Mucosa of stomach (tissue), 1 donor: ENCODE data around the gene ANO9.
A peak's percentile ranks its signal among the peaks of the same experiment; 100 is the strongest.

Source experiments
- H3K27me3 ChIP-seq: one replicate; pipeline ENCODE4 v1.7.0; 2013; ENCODE audit warnings: mild to moderate bottlenecking, low read length; ENCODE audit not compliant: control insufficient read depth, insufficient read depth
- H3K36me3 ChIP-seq: one replicate; pipeline ENCODE4 v1.7.0; 2013; ENCODE audit warnings: low read length; ENCODE audit not compliant: control insufficient read depth, insufficient read depth
- H3K4me1 ChIP-seq: one replicate; pipeline ENCODE4 v1.7.0; 2013; ENCODE audit warnings: mild to moderate bottlenecking, low read length; ENCODE audit not compliant: control insufficient read depth, insufficient read depth
- H3K4me3 ChIP-seq: one replicate; pipeline ENCODE4 v1.7.0; 2013; ENCODE audit warnings: low read length
- H3K9ac ChIP-seq: one replicate; pipeline ENCODE4 v1.7.0; 2013; ENCODE audit warnings: mild to moderate bottlenecking, low read length, moderate library complexity
- H3K9me3 ChIP-seq: one replicate; pipeline ENCODE4 v1.7.0; 2013; ENCODE audit warnings: mild to moderate bottlenecking, low read length, moderate library complexity; ENCODE audit not compliant: control insufficient read depth
- donor health status: Pancreatic carcinoma.

The ANO9 gene

DNA sequence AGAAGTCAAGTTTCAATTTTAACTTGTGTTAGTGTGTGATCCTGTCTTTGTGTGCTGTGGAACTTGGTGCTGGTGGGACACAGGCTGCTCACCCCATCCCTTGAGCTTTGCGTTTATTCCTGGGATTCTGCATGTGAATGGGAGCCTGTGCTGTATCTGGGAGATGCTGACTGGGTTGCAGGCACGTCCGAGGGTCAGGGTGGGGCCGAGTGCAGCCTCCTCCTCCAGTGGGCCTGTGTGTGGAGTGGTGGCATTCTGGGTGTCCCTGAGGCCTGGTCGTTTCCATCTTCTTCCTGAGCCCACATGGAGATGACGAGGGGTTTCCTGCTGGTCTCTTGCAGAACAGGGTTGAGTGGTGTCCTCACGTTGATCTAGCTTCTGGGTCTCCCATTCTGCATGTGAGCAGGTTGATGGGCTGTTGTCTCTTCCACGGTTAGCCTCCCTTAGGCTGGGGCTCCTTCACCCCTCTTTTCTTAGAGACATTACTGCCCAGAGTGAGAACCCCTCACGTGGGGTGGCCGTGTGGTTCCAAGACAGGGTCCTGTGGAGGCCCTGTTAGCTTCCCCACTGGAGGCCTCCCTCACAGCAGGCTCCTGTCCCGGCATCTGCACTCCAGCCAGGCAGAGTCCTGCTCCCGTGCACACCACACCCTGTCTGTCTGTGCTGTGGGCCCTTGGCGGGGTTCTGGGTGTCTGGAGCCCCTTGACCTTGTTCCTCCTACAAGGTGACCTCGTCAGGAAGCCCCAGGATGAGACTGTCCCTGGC is 13.2 kb upstream of the ANO9 start:
- Histone ChIP-seq H3K4me3 (no peak overlapping the region), H3K9me3 (no peaks in the 10 kb centered on the region), H3K36me3 (no peaks in the 10 kb centered on the region), H3K9ac (no peak overlapping the region), H3K4me1 (peaks cover 13% of the 10 kb centered on the region), H3K27me3 (no peaks in the 10 kb centered on the region)

DNA sequence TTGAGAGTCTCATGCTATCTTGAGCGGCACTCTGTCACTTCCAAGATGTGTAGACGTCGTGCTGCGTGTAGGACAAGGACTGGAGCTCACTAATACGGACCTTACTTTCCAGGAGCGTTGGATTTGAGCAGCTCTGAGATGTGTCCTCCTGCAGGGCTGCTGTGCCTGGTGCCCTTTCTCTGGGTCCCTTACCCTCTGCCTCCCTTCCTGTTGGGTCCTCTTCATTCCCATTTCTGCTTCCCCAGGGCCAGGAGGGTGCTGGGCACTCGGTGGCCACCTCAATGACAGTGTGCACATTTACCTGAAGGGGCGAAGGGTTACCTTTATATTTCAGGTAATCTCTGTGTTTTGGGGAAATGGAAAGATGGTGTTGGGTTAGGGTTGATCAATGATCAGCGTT is 12.2 kb upstream of the ANO9 start:
- Histone ChIP-seq H3K36me3 (no peaks in the 10 kb centered on the region), H3K9ac (no peak overlapping the region)

DNA sequence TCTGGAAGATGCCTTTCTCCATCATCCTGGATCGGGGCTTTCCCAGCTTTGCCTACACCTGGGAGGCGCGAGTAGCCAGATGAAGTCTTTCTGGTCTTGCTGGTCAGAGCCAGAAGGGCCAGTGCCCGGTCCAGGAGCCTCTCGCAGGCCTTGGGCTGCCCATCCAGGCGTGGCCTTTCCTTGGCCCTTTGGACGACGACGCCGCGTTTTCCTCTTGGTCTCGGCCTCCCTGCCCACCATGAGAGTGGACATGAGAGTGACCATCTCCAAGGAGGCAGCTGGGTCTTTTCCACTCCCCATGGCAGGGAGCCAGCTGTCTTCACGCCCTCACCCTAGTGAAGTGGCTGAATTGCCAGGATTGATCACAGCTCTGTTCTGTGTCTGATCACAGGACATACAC is 11.8 kb upstream of the ANO9 start:
- Histone ChIP-seq H3K9ac (no peak overlapping the region), H3K9me3 (no peaks in the 10 kb centered on the region), H3K4me1 (peaks cover 25% of the 10 kb centered on the region), H3K4me3 (no peak overlapping the region), H3K27me3 (no peaks in the 10 kb centered on the region), H3K36me3 (no peaks in the 10 kb centered on the region)

More for the DNA sequence above, 12.2 kb upstream of the ANO9 start:
- no peaks in the 10 kb centered on the region for H3K27me3 ChIP-seq
- no peaks in the 10 kb centered on the region for H3K9me3 ChIP-seq
- no peak overlapping the region for H3K4me3 ChIP-seq
- H3K4me1 ChIP-seq: peaks cover 21% of the 10 kb centered on the region

DNA sequence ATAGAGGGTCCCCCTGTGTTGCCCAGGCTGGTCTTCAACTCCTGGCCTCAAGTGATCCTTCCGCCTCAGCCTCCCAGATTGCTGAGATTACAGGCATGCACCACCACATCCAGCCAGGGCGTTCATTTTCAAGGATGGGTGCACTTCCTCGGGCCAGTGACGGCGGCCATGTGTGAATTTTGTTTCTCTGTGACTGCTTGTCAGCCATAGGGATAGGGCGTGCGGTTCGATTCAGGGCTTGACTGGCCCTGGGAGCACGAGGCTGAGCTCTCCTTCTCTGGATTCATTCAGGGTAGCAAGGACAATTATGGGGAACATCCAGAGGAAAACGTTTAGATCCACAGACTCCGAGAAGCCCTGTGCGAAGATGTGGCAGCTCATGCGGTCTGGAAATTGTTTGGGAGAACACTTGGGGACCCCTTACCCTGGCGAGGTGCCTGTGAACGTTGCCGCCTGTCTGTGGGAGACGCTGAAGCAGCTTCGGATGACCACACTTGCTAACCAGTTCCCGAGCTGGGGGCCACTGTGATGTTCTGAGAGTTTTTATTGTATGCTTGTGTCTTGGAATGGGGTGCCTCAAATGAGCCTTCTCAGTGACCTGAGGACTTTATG is 11.2 kb upstream of the ANO9 start:
- Histone ChIP-seq H3K36me3 (no peaks in the 10 kb centered on the region), H3K9me3 (no peaks in the 10 kb centered on the region), H3K4me1 (peaks cover 27% of the 10 kb centered on the region)

DNA sequence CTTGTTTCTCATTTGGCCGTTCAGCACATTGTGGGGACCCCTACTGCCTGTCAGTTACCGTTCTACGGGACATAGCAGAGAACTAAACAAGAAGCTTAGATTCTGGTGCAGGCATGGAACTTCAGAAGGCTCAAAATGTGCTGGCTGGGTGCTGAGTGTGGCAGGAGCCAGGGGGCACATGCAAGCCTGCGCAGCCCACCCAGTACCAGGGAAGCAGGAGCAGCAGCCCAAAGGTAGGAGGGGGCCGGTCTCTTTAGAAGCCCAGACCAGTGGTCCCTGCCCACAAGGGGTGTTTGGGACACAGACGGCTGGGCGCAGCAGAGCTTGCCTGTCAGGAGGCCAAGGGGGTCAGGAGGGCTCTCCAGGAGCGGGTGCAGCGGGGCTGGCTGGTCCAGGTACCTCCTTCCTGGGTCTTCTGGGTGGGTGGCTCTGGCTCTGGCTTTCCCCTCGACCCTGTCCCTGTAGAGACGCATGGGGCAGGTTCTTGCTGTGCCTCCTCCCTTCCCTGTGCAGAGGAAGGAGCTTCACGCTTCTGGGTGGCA is 10.5 kb upstream of the ANO9 start:
- H3K4me1 ChIP-seq: peaks cover 27% of the 10 kb centered on the region
- no peak overlapping the region for H3K4me3 ChIP-seq
- H3K9me3 ChIP-seq: no peaks in the 10 kb centered on the region
- no peaks in the 10 kb centered on the region for H3K27me3 ChIP-seq
- no peak overlapping the region for H3K9ac ChIP-seq
- no peaks in the 10 kb centered on the region for H3K36me3 ChIP-seq

More for the DNA sequence above, 11.2 kb upstream of the ANO9 start:
- H3K27me3 ChIP-seq: no peaks in the 10 kb centered on the region
- H3K4me3 ChIP-seq: no peak overlapping the region
- no peak overlapping the region for H3K9ac ChIP-seq

DNA sequence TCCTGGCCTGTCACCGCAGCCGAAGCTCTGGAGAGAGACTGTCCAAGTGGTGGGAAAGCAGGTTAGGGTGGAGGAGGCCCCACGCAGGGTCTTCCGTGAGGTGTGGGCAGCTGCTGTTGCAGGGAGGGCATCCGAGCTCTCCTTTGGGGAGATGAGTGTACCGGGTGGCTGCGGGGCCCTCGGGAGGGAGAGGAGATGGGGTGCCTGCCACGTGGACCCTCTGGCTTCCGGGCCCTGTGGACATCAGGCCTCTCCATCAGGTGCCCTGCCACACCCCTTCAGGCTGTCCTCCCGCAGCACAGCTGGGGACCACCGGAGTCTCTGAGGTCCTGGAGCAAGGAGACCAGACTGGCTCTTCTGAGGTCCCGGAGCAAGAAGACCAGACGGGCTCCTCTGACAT is 9.9 kb upstream of the ANO9 start:
- no peaks in the 10 kb centered on the region for H3K36me3 ChIP-seq
- no peaks in the 10 kb centered on the region for H3K27me3 ChIP-seq
- no peak overlapping the region for H3K4me3 ChIP-seq
- peaks cover 27% of the 10 kb centered on the region for H3K4me1 ChIP-seq
- no peak overlapping the region for H3K9ac ChIP-seq
- H3K9me3 ChIP-seq: no peaks in the 10 kb centered on the region

DNA sequence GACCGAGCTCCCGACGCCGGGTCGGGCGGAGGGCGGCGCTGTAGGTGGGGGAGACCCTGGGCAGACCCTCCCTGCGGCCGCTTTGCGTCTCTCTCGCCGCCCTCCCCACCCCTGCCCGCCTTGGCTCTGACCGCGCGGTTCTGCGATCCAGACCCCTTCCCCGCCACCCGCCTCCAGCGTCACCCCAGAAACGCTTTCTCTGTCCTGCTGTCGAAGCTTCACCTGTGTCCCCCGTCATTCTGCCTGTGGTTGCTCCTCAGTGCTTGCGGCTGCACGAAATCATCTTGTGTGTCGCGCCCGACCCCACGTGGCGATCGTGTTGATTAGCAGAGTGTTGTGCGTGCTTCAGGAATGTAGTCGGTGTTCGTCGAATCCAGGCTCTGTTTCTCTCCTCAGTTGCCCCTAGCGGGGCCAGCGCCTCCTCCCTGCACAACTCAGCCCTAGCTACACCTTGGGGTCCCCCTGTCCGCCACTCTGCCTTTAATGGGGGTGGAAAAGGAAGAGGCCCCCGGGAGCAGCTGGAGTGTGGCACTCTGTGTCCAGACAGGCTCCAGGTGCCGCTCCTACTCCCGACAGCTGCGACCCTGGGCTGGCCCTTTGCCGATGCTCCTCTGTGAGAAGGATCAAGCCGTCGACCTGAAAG is 9.1 kb upstream of the ANO9 start:
- Histone ChIP-seq H3K4me3 (peak overlapping the region; percentile 67), H3K36me3 (no peaks in the 10 kb centered on the region), H3K9ac (peak overlapping the region; percentile 72), H3K27me3 (no peaks in the 10 kb centered on the region), H3K9me3 (no peaks in the 10 kb centered on the region), H3K4me1 (peaks cover 28% of the 10 kb centered on the region)

DNA sequence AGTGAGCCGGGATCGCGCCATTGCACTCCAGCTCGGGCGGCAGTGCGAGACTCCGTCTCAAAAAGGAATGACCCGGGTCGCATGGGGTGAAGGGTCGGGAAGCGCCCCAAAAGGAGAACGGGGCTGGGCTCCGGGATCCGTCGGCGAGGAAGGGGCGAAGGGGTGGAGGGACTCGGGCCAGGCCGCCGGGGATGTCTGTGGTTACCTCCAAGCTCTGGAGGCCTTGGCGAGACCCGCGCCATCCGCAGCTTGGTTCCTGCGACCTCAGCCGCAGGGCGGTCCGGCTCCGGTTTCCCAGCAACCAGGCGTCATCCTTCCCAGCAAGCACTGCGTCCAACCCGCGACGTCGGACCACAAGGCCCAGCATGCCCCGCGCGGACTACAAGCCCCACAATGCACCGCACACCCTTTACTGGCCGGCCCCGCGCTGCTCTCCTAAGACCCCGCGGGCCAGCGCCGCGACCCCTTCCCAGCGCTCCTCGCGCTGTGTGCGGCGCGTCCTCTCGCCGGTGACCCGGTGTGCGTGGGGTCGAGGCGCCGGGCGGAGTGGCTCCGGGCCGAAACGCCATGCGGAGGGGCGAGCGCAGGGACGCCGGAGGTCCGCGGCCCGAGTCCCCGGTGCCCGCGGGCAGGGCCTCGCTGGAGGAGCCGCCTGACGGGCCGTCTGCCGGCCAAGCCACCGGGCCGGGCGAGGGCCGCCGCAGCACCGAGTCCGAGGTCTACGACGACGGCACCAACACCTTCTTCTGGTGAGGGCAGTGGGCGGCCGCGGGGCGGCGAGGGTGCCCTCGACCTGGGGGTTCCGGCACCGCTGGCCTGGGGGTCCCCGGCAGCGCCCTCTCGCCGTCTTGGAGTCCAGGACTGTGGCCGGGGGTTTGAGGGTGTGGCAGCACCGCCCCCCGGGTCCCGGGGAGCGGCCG is 8.3 kb upstream of the ANO9 start, which contains the start of gene PTDSS2:
Gene PTDSS2, plus strand, starts transcription at position 391 of the 920 bp plus-strand sequence. Its CDS starts 177 bp downstream, at position 568.
- Histone ChIP-seq H3K9me3 (no peaks in the 10 kb centered on the region), H3K27me3 (no peaks in the 10 kb centered on the region), H3K9ac (peak within 1 kb of the TSS; percentile 72), H3K4me3 (peak within 1 kb of the TSS; percentile 67), H3K4me1 (peaks cover 35% of the 10 kb centered on the region), H3K36me3 (no peaks in the 10 kb centered on the region)

DNA sequence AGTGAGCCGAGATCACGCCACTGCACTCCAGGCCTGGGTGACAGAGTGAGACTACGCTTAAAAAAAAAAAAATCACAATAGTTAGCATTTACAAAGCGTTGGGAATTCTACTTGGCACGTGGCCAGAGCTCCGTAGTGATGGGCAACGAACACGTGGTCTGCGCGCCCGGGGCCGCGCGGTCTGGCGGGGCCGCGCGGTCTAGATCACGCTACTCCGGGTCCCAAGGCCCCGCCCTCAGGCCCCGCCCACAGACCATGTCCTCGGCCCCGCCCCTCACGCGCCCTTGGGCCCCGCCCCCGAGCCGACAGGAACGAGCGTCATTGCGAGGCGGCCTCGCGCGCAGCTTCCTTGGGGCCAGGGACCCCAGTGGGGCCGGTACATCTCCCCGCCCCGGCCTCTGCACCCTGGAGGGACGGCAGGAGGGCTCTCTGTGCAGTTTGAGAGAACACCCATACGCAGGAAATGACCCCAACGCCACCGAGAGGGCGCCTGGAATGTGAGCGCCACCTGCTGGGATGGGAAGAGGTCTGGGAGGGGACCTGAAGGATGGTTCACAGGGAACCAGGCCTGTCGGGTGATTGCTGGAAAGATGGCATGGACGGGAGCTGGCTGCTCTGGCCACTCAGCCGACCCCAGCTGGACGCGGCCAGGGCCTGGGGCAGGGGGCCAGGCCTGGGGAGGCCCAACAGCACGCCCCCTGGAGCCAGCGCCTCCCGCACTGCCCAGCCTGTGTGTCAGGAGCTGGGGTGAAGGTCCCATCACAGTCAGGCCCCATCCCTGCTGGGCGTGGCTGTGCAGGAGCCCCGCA is 6.3 kb upstream of the ANO9 start:
- no peaks in the 10 kb centered on the region for H3K27me3 ChIP-seq
- H3K4me1 ChIP-seq: peaks cover 39% of the 10 kb centered on the region
- no peaks in the 10 kb centered on the region for H3K36me3 ChIP-seq
- H3K4me3 ChIP-seq: peak overlapping the region; percentile 86
- peak overlapping the region; percentile 67 for H3K9ac ChIP-seq
- no peaks in the 10 kb centered on the region for H3K9me3 ChIP-seq

DNA sequence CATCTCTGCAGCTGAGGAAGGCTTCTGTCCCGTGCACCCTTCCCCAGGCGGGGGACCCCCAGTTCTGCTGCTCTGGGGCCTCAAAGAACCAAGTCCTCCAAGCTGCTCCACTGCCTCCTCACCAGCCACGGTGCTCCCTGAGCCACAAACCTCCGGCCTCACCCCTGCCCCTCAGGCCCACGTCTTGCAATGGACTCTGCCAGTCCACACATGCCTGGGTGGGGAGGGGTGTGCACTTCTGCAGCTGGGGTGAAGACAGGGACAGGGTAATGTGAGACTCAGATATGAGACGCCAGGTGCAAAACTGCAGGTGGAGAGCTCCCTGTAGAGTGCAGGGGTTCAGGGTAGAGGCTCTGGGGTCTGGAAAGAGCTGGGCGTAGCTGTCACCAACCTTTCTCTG is 5.1 kb upstream of the ANO9 start:
- H3K4me3 ChIP-seq: no peak overlapping the region
- H3K27me3 ChIP-seq: peaks cover 5% of the 10 kb centered on the region
- H3K9me3 ChIP-seq: no peaks in the 10 kb centered on the region
- no peak overlapping the region for H3K9ac ChIP-seq
- H3K36me3 ChIP-seq: no peaks in the 10 kb centered on the region
- H3K4me1 ChIP-seq: peaks cover 39% of the 10 kb centered on the region
